HG03558 (cell line): ENCODE results near the gene CCDC66.
A peak's percentile ranks its signal among the peaks of the same experiment; 100 is the strongest.
"Not testable (repeated sequence)": the region's sequence is repeated elsewhere in the genome, so short reads cannot be mapped to it uniquely, and the experiment has no call there.

Experiments
- ATAC-seq: cut with Tn5 transposase; IDR thresholded peaks from one replicate; pipeline ENCODE4 v1.9.1; 2021; ENCODE audit warnings: moderate number of reproducible peaks; ENCODE audit not compliant: unreplicated experiment; ENCODE audit errors: extremely low read depth

Gene CCDC66

DNA sequence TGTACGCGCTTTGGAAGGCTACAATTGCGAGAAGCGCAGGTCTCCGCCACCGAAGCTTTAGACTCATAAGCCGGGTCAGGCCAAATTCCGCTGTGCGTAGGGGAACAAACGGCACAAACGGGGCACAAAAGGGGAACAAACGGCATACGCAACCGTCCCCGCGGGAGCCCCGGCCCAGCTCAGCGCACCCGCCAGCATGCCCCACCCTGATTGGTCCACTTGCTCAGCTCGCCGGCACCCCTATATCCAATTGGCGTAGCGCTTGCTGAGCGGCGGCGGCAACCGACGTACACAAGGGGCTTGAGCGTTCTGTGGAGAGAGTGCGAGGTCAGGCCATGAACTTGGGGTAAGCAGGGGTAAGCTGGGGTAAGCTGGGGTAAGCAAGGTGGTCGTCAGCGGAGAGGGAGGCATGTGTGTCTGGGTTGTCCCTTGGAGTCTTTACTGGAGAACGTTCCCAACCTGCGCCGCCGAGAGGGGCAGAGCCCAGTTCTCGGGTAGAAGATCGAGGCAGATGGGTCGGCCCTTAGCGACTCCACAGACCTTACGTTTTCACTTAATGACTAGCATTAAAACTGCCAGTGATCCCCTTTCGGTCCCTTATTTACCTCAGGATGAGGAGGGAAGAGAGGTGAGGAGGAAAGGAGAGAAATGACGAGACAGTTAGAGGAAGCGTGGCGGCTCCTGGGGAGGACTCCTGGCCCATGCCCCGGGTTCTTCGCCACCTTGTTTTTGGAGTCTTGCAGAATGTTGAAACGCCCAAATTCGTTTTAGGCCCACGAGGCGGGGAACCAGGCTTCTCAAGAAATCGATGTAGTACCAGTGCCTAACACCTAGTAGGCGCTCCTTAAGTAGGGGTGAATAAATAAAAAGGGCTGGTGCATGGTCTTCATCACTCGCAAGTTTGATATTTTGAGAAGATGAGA is at the start of gene CCDC66:
Gene CCDC66, plus strand, starts transcription at position 268 of the 923 bp plus-strand sequence. Its CDS starts 68 bp downstream, at position 336.
- ATAC-seq: peak; percentile 97

DNA sequence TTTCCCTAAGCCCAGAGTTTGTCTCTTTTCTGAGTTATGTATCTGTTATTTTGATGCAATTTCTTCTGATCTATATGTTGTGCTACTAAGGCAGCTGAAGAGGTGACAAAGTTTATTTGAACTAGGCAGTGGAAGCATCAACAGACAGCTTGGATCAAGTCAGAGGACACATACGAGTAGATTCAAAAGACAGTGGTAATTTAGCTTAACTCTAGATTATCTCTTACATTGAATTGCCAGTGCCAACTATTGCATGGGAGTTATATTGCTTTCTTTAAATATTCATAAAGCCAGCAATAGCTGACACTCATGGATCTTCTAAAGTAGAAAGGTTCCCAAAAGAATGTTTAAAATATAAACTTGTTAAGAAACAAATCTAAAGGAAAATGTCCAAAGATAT is 37.3 kb upstream of the CCDC66 start:
- ATAC-seq: no peak

DNA sequence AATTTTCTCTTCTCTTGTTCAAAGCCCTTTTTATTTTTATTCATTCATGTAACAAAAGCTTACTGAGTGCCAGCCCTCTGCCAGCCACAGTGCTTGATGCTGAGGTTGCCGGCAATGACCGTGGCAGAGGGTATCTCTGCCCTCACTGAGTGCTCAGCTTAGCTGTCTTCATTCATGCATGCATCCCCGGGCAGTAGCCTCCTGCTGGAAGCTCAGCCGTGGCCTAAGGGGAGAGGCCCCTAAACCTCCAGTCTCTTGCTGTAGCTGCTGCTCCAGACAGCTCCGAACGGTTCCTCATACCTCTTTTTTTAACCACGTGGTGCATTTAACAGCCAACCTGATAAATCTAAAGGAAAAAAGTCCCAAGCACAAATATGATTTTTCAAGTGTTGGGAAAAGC is 34.6 kb upstream of the CCDC66 start:
- no peak for ATAC-seq

GRCh38 chr3:56525291-56525690 is 31.7 kb upstream of the CCDC66 start:
- no peak for ATAC-seq

GRCh38 chr3:56536735-56537134 is 20.2 kb upstream of the CCDC66 start:
- no peak for ATAC-seq

GRCh38 chr3:56547486-56547885 is 9.5 kb upstream of the CCDC66 start:
- no peak for ATAC-seq

DNA sequence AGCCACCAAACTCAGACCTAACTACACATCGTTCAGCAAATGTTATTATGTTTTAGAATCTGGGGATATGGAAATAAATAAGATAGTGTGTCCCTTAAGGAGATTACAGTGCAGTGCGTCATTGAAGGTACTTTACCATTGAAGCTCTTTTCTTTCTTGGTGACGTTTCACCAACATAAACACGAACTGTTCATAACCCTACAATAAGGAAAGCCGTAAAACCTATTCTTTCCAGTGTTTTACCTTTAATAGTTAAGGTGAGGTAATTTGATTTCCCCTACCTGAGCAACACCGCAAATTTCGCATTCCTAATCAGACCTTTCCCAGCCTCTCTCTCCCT is 826 bp downstream of the CCDC66 start:
- ATAC-seq: no peak

GRCh38 chr3:56573501-56573900 is 16.5 kb downstream of the CCDC66 start:
- no peak for ATAC-seq

GRCh38 chr3:56581941-56582340 is 25.0 kb downstream of the CCDC66 start:
- ATAC-seq: not testable (repeated sequence)

- ATAC-seq: not testable (repeated sequence)
Measured at GRCh38 chr3:56584275-56584674, 27.3 kb downstream of the CCDC66 start.

DNA sequence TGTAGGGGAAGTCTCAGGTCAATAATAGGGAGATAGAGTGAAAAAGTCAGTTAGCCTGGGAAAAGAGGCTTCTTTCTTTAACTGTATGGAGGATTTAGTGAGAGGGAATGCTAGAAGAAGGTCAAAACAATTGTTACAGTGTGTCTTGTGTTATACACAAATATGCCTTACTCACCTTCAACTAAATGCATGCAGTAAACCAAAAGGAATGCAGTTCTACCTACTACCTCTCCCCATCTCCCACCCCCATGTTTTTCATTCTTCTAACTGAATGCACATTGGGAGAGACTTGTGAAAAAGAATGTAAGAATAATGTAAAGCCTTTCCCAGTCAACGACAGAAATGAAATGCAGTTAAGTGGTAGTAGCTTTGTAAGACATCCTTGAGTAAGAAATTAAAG is 33.8 kb downstream of the CCDC66 start:
- no peak for ATAC-seq

DNA sequence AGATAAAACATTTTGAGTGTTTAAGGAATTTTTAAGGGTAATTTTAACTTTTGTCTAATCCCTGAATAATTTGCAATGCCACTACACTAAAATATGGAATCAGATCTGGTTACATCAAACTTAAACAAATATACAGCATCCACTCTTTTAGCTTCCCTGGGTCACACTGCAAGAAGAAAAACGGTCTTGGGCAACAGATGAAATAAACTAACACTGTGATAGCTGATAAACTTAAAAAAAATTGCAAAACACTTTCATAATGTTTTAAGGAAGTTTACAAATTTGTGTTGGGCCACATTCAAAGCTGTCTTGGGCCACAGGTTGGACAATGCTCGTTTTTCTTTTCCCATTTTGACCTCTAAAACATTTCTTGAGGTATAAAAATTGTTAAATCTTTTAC is 34.3 kb downstream of the CCDC66 start:
- ATAC-seq: no peak

DNA sequence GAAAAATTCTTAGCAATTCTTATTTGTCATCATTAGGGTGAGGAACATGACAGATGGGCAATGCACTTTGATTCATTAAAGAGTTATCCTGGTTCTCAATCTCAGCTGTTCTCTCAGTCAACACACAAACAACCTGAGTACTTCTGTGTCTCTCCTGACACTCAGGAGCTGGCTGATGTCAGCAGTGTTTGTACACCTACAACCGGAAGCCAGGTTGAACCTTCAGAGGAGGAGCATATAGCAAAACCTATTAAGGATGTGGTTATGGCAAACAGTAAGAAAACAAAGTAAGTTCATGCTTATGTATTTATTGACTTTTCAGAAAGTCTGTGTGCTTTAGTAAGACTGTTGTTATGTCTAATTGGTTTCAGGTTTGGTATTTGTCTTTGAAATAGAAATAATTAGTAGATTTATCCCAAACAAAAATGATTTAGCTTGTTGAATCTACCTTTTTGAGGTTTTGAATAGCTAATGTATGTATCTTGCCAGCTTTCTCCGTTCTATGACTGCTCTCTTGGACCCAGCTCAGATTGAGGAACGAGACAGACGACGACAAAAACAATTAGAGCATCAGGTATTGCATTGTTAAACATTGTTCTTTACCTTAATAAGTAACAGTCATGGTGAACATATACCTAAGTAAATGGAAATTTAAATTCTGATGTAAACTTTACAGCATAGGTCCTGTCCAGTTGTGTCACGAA is 36.6 kb downstream of the CCDC66 start:
- ATAC-seq: no peak

- no peak for ATAC-seq
Measured at GRCh38 chr3:56595975-56596840, 39.2 kb downstream of the CCDC66 start.

DNA sequence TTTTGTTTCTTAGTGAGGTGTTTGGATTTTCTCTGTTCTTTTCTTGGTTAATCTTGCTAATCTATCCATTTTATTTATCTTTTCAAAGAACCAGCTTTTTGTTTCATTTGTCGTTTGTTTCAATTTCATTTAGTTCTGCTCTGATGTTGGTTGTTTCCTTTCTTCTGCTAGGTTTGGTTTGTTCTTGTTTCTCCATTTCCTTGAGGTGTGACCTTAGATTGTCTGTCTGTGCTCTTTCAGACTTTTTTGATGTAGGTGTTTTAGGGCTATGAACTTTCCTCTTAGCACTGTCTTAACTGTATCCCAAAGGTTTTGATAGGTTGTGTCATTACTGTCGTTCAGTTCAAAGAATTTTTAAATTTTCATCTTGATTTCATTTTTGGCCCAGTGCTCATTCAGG is 51.5 kb downstream of the CCDC66 start:
- not testable (repeated sequence) for ATAC-seq

DNA sequence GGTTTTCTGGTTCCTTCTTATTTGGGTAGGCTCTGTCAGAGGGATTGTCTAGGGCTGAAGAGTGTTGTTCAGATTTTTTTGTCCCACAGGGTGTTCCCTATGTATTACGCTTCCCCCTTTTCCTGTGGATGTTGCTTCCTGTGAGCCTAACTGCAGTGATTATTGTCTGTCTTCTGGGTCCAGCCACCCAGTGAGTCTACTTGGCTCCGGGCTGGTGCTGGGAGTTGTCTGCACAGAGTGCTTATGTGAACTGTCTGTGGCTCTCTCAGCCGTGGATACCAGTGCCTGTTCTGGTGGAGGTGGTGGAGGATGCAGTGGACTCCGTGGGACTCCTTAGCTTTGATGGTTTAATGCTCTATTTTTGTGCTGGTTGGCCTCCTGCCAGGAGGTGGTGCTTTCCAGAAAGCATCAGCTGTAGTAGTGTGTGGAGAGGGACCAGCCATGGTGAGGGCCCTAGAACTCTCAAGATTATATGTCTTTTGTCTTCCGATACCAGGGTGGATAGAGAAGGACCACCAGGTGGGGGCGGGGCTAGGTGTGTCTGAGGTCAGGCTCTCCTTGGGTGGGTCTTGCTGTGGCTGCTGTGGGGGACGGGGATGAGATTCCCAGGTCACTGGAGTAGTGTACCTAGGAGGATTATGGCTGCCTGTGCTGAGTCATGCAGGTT is 53.8 kb downstream of the CCDC66 start:
- no peak for ATAC-seq

- ATAC-seq: no peak
Measured at GRCh38 chr3:56611364-56611763, 54.4 kb downstream of the CCDC66 start.

DNA sequence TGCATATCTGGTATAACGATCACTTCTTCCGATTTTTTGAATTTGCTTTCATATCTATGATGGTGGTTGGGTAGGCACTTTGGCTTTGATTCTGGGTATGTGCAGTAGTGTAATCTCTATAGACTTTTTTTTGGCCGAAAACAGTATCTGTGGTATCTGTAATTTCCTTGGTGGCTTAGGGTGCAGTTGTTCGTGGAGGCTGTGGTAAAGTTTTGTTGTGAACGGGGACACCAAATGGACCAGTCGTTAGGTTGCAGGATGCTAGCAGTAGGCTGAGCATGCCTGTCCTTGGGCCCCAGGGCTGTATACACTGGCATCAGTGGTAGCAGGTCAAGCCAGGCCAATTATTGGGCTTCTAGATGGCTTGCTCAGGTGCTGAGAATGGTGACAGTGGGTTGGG is 55.2 kb downstream of the CCDC66 start:
- no peak for ATAC-seq

DNA sequence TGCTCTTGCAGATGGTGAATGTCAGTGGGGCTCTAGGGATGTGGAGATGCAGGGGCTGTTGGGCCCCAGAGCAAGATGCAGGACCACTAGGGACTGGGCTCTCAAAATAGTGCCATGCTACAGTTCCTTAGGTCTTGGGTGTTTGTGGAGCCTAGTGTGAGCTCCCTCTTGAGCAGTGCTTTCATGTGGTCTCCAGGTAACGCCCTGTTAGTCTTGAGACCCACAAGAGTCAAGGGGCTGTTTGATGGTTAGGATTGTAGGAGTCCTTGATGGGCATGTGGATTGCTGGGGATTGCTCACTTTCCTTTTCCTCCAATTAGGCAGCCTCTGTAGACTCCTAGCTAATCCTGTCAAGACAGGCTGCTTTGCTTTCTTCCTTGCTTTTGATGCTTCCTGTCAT is 56.0 kb downstream of the CCDC66 start:
- no peak for ATAC-seq

DNA sequence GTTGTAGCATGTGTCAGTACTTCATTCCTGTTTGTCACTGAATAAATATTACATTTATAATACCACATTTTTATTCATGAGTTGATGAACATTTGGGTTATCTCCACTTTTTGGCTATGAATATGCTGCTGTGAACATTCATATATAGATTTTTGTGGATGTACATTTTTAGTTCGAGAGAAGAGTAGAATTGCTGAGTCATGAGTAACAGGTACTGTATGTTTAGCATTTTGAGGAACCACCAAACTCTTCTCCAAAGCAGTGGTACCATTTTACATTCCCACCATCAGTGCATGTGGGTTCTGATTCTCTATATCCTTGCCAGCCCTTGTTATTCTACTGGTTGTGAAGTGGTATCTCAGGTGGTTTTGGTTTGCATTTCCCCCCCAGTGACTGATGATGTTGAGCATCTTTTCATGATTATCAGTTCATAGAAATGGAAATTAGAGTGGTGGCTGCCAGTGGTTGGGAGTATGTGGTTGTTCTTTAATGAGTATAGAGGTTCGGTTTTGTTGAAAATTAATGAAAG is 59.6 kb downstream of the CCDC66 start:
- no peak for ATAC-seq
